Neural cell (in vitro differentiated cells): Measurements from ENCODE around the gene KITLG. TPM values are rescaled to one million over a fixed set of nuclear protein-coding genes. Genes with fewer than 3 reads are reported as not detected.

Source experiments
- H2AFZ ChIP-seq: fragments of 200-600, 300-800 bp; sonication (generic), shearing (Covaris generic); 2 replicates; pipeline ENCODE4 v1.6.0; 2014; ENCODE audit warnings: low read depth, mild to moderate bottlenecking, antibody characterized with exemption, low read length, moderate library complexity
- H3F3A ChIP-seq: fragments of 200-600 bp; shearing (Covaris generic); 2 replicates; pipeline ENCODE4 v1.6.1; 2016; ENCODE audit warnings: mild to moderate bottlenecking, moderate library complexity, mixed read lengths, antibody characterized with exemption, low read length; ENCODE audit not compliant: insufficient read depth, poor library complexity, severe bottlenecking
- H3K27ac ChIP-seq: fragments of 200-600, 300-800 bp; sonication (generic), shearing (Covaris generic); 2 replicates; pipeline ENCODE4 v1.5.1; 2014; ENCODE audit warnings: mild to moderate bottlenecking, low read length, moderate library complexity
- H3K27me3 ChIP-seq: fragments of 300-800, 200-600 bp; sonication (generic), shearing (Covaris generic); 2 replicates; pipeline ENCODE4 v1.6.0; 2014; ENCODE audit warnings: mild to moderate bottlenecking, low read depth, low read length, moderate library complexity; ENCODE audit not compliant: insufficient read depth
- H3K36me3 ChIP-seq: fragments of 300-800, 200-600 bp; sonication (generic), shearing (Covaris generic); 2 replicates; pipeline ENCODE4 v1.5.1; 2014; ENCODE audit warnings: mild to moderate bottlenecking, antibody characterized with exemption, low read length, moderate library complexity; ENCODE audit not compliant: insufficient read depth
- H3K4me2 ChIP-seq: fragments of 300-800, 200-600 bp; sonication (generic), shearing (Covaris generic); 2 replicates; pipeline ENCODE4 v1.6.0; 2014; ENCODE audit warnings: mild to moderate bottlenecking, low read length
- H3K4me3 ChIP-seq: fragments of 300-800, 200-600 bp; sonication (generic), shearing (Covaris generic); 2 replicates; pipeline ENCODE4 v1.5.1; 2014; ENCODE audit warnings: mild to moderate bottlenecking, low read length, moderate library complexity
- H3K79me2 ChIP-seq: fragments of 200-600 bp; shearing (Covaris generic); replicated peaks from 2 replicates; pipeline ENCODE4 v1.6.0; 2014; ENCODE audit warnings: mild to moderate bottlenecking, low read length, moderate library complexity; ENCODE audit not compliant: insufficient read depth
- H3K9ac ChIP-seq: fragments of 300-800, 200-600 bp; sonication (generic), shearing (Covaris generic); 2 replicates; pipeline ENCODE4 v1.6.1; 2016; ENCODE audit warnings: mild to moderate bottlenecking, low read length, mixed read lengths
- H3K9me2 ChIP-seq: fragments of 200-600 bp; shearing (Covaris generic); 2 replicates; pipeline ENCODE4 v1.6.1; 2016; ENCODE audit warnings: mild to moderate bottlenecking, low read length, mixed read lengths; ENCODE audit not compliant: insufficient read depth
- H3K9me3 ChIP-seq: fragments of 200-600, 300-800 bp; sonication (generic), shearing (Covaris generic); 2 replicates; pipeline ENCODE4 v1.6.1; 2016; ENCODE audit warnings: mild to moderate bottlenecking, mixed run types, low read length, moderate library complexity, mixed read lengths
- H4K20me1 ChIP-seq: fragments of 200-600 bp; shearing (Covaris generic); 2 replicates; pipeline ENCODE4 v1.6.1; 2016; ENCODE audit warnings: mild to moderate bottlenecking, mixed run types; ENCODE audit not compliant: insufficient read depth
- CTCF ChIP-seq: fragments of 450-650 bp; IDR thresholded peaks from 2 replicates; pipeline ENCODE4 v1.5.1; 2014; ENCODE audit warnings: antibody characterized with exemption, mild to moderate bottlenecking, moderate library complexity; ENCODE audit not compliant: poor library complexity, severe bottlenecking
- EP300 ChIP-seq: fragments of 450-650 bp; conservative IDR thresholded peaks from 2 replicates; pipeline ENCODE4 v1.6.1; 2014; ENCODE audit warnings: antibody characterized with exemption, mild to moderate bottlenecking, moderate library complexity; ENCODE audit not compliant: poor library complexity, severe bottlenecking
- EZH2 ChIP-seq: fragments of 200-600, 300-800 bp; shearing (Covaris generic), sonication (generic); IDR thresholded peaks from 2 replicates; pipeline ENCODE4 v1.6.1; 2014; ENCODE audit warnings: antibody characterized with exemption, low read length, borderline replicate concordance, mild to moderate bottlenecking; ENCODE audit not compliant: insufficient read depth, poor library complexity, severe bottlenecking
- MXI1 ChIP-seq: fragments of 450-650 bp; conservative IDR thresholded peaks from 2 replicates; pipeline ENCODE4 v1.6.1; 2014; ENCODE audit warnings: antibody characterized with exemption, mild to moderate bottlenecking; ENCODE audit not compliant: poor library complexity, severe bottlenecking
- POLR2AphosphoS5 ChIP-seq: IDR thresholded peaks from 2 replicates; pipeline ENCODE4 v1.6.1; 2012
- RAD21 ChIP-seq: fragments of 450-650 bp; conservative IDR thresholded peaks from 2 replicates; pipeline ENCODE4 v1.6.1; 2014; ENCODE audit warnings: antibody characterized with exemption, mild to moderate bottlenecking, moderate library complexity
- SMC3 ChIP-seq: fragments of 450-650 bp; conservative IDR thresholded peaks from 2 replicates; pipeline ENCODE4 v1.6.1; 2014; ENCODE audit warnings: antibody characterized with exemption, mild to moderate bottlenecking, moderate library complexity; ENCODE audit not compliant: poor library complexity
- TAF1 ChIP-seq: IDR thresholded peaks from 2 replicates; pipeline ENCODE4 v1.6.1; 2012; ENCODE audit warnings: low read depth
- polyA plus RNA-seq: library from polyadenylated mRNA; depleted of rRNA; stranded (reverse); fragments of >200 nt; gene quantifications from 2 replicates; pipeline ENCODE4 v1.2.3, GENCODE V29; 2014
- TF ChIP-seq, protein P1 (sequence below): IDR thresholded peaks from 2 replicates; pipeline ENCODE4 v1.6.1; 2012; ENCODE audit warnings: borderline replicate concordance

Gene KITLG
- polyA plus RNA-seq, 1 donor from 2014 or later = 6.2 TPM

DNA sequence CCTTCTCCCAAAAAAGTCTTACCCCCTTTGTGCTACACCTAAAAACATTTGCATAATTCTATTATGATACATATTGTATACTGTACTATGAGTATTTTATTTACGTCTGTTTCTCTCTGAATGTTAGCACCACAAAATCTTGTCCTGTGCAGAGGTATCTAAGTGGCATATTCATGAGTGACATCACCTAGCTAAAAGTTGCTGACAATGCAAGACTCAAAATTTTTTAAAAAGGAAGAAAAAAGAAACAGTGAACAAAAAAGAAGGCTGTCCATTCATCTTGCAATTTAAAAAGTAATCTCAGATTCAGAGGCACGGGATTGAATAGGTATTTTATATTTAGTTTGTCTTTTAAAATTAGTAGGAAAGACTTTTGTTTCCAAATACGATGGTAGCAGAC, 69.4 kb downstream of the KITLG start:
- no peak overlapping the region for H3K4me2 ChIP-seq
- H3K9ac ChIP-seq = no peak overlapping the region
- H3K9me2 ChIP-seq = no peaks in the 10 kb centered on the region
- no peak for TF ChIP-seq TAF1
- no peak for TF ChIP-seq RAD21
- TF ChIP-seq SMC3 = no peak
- no peak for TF ChIP-seq POLR2AphosphoS5
- TF ChIP-seq CTCF = no peak
- TF ChIP-seq, protein P1, sequence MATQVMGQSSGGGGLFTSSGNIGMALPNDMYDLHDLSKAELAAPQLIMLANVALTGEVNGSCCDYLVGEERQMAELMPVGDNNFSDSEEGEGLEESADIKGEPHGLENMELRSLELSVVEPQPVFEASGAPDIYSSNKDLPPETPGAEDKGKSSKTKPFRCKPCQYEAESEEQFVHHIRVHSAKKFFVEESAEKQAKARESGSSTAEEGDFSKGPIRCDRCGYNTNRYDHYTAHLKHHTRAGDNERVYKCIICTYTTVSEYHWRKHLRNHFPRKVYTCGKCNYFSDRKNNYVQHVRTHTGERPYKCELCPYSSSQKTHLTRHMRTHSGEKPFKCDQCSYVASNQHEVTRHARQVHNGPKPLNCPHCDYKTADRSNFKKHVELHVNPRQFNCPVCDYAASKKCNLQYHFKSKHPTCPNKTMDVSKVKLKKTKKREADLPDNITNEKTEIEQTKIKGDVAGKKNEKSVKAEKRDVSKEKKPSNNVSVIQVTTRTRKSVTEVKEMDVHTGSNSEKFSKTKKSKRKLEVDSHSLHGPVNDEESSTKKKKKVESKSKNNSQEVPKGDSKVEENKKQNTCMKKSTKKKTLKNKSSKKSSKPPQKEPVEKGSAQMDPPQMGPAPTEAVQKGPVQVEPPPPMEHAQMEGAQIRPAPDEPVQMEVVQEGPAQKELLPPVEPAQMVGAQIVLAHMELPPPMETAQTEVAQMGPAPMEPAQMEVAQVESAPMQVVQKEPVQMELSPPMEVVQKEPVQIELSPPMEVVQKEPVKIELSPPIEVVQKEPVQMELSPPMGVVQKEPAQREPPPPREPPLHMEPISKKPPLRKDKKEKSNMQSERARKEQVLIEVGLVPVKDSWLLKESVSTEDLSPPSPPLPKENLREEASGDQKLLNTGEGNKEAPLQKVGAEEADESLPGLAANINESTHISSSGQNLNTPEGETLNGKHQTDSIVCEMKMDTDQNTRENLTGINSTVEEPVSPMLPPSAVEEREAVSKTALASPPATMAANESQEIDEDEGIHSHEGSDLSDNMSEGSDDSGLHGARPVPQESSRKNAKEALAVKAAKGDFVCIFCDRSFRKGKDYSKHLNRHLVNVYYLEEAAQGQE = no peak
- no peak for TF ChIP-seq EZH2
- TF ChIP-seq EP300 = no peak
- no peak for TF ChIP-seq MXI1
- no peak overlapping the region for H3K27ac ChIP-seq
- H3K27me3 ChIP-seq = no peaks in the 10 kb centered on the region
- no peaks in the 10 kb centered on the region for H3K79me2 ChIP-seq
- H3K4me3 ChIP-seq = no peak overlapping the region
- no peak overlapping the region for H2AFZ ChIP-seq
- H3F3A ChIP-seq = no peaks in the 10 kb centered on the region
- H3K36me3 ChIP-seq = no peaks in the 10 kb centered on the region
- no peaks in the 10 kb centered on the region for H4K20me1 ChIP-seq
- no peaks in the 10 kb centered on the region for H3K9me3 ChIP-seq

DNA sequence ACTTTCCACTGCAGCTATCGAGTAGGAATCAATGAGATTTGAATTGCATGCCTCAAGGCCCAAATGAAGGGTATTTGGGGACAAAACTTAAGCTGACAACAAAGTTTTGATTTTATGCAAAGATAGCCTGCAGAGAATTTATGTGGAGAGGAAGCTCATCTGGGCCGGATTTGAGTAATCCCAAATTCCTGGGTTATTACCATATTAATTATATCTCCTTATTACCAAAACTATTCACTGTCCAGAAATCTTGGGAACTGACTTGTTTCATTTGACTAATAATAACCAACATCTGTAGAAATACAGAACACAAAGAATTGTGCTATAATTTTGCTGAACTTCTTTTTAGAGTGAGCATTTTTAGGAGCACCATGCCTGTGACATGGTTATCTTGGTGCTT, 70.4 kb downstream of the KITLG start:
- Histone ChIP-seq H3K36me3 (no peaks in the 10 kb centered on the region), H4K20me1 (no peaks in the 10 kb centered on the region), H3K27me3 (no peaks in the 10 kb centered on the region), H3K9ac (no peak overlapping the region), H2AFZ (no peak overlapping the region), H3K4me3 (no peak overlapping the region), H3K9me3 (no peaks in the 10 kb centered on the region), H3F3A (no peaks in the 10 kb centered on the region), H3K79me2 (no peaks in the 10 kb centered on the region), H3K4me2 (no peak overlapping the region), H3K9me2 (no peaks in the 10 kb centered on the region), H3K27ac (no peak overlapping the region)
- TF ChIP-seq EZH2 = no peak
- TF ChIP-seq POLR2AphosphoS5 = no peak
- TF ChIP-seq, protein P1 = no peak
- TF ChIP-seq RAD21 = no peak
- TF ChIP-seq CTCF = no peak
- no peak for TF ChIP-seq MXI1
- no peak for TF ChIP-seq TAF1
- TF ChIP-seq EP300 = no peak
- no peak for TF ChIP-seq SMC3
